Activated naive CD4-positive, alpha-beta T cell treated with anti-CD3 and anti-CD28 coated beads, Interleukin-2, amount 10 ng/mL, durations not matched to agents 5 hours and 36 hours (primary cell): ENCODE results near the gene PAGE2. TPM values are rescaled to one million over a fixed set of nuclear protein-coding genes. Genes with fewer than 3 reads are reported as not detected.

Experiments used
- total RNA-seq, 2 experiments: library from RNA; stranded (reverse); gene quantifications; one replicate each; pipeline ENCODE4 v1.2.3, GENCODE V29; 2021

The PAGE2 gene
- total RNA-seq, result not detected

GRCh38 chrX:55088795-55089489, at the start of gene PAGE2:
PAGE2 (plus strand) TSS chrX:55089018; CDS start chrX:55090021, 1,003 bp downstream.

GRCh38 chrX:55074851-55075467, 13.9 kb upstream of the PAGE2 start, which contains the start of gene PAGE2B:
PAGE2B (plus strand) TSS chrX:55075030; CDS start chrX:55076042, 1,012 bp downstream.

Other genes with a start within 250 kb of the PAGE2 start
- gene TRO, start 168.2 kb upstream of the PAGE2 start, total RNA-seq, result 1 to 10 TPM in 1 of 2 experiments, under 1 TPM in 1; 0.91 to 1.3 TPM
- under 1 TPM; 0.45 to 0.65 TPM for gene PFKFB1, start 94.8 kb upstream of the PAGE2 start, total RNA-seq
- gene APEX2, start 88.7 kb upstream of the PAGE2 start, total RNA-seq, result 10 to 100 TPM; 20.1 to 20.6 TPM
- not detected for gene ALAS2, start 58.0 kb upstream of the PAGE2 start, total RNA-seq
- gene PAGE2B, start 14.0 kb upstream of the PAGE2 start, total RNA-seq, result not detected
- not detected for gene PAGE5, start 131.3 kb downstream of the PAGE2 start, total RNA-seq
- gene PAGE3, start 175.9 kb downstream of the PAGE2 start, total RNA-seq, result not detected